Liver (tissue), 9 donors: ENCODE data around the gene RGS14. TPM values are rescaled to one million over a fixed set of nuclear protein-coding genes. Genes with fewer than 3 reads are reported as not detected.

Source experiments
- DNase-seq: peaks from one replicate; pipeline ENCODE4 v3.0.0-alpha.2; 2017; ENCODE audit warnings: low spot score
- H3K27ac ChIP-seq, 2 donors: one replicate each; pipeline ENCODE4 v1.7.0; 2013; ENCODE audit warnings: inconsistent platforms in 2 of 2, low read length in 2 of 2, control low read depth in 1 of 2, low read depth in 1 of 2, mild to moderate bottlenecking in 1 of 2
- H3K27me3 ChIP-seq, 4 donors: one replicate each; pipeline versions ENCODE4 v1.6.1 to v1.7.0; 2013; ENCODE audit warnings: low read length in 3 of 4, inconsistent platforms in 1 of 4, mild to moderate bottlenecking in 1 of 4, moderate library complexity in 1 of 4; ENCODE audit not compliant: control insufficient read depth in 4 of 4, insufficient read depth in 4 of 4
- H3K36me3 ChIP-seq, 4 donors: one replicate each; pipeline versions ENCODE4 v1.6.1 to v1.7.0; 2013; ENCODE audit warnings: low read length in 3 of 4, mild to moderate bottlenecking in 3 of 4, low read depth in 1 of 4, moderate library complexity in 1 of 4; ENCODE audit not compliant: control insufficient read depth in 4 of 4, insufficient read depth in 3 of 4
- H3K4me1 ChIP-seq, 4 donors: one replicate each; pipeline versions ENCODE4 v1.6.1 to v1.7.0; 2013; ENCODE audit warnings: low read length in 3 of 4, mild to moderate bottlenecking in 3 of 4, moderate library complexity in 1 of 4; ENCODE audit not compliant: control insufficient read depth in 4 of 4, insufficient read depth in 4 of 4
- H3K4me3 ChIP-seq, 3 donors: one replicate each; pipeline versions ENCODE4 v1.6.1 to v1.7.0; 2013; ENCODE audit warnings: low read length in 3 of 3, control low read depth in 1 of 3, low read depth in 1 of 3, mild to moderate bottlenecking in 1 of 3
- H3K9ac ChIP-seq, 2 donors: one replicate each; pipeline ENCODE4 v1.7.0; 2013; ENCODE audit warnings: low read length in 2 of 2, mild to moderate bottlenecking in 2 of 2, moderate library complexity in 2 of 2, control low read depth in 1 of 2, low read depth in 1 of 2
- H3K9me3 ChIP-seq, 4 donors: one replicate each; pipeline versions ENCODE4 v1.6.1 to v1.7.0; 2013; ENCODE audit warnings: low read length in 3 of 4; ENCODE audit not compliant: control insufficient read depth in 4 of 4
- EGR1 ChIP-seq, 2 donors: IDR thresholded peaks; 2 replicates each; pipeline ENCODE4 v1.6.1; 2016 to 2018; ENCODE audit warnings: antibody characterized with exemption in 2 of 2, low read depth in 2 of 2
- FOXA1 ChIP-seq: IDR thresholded peaks from 2 replicates; pipeline ENCODE4 v1.6.1; 2016; ENCODE audit warnings: antibody characterized with exemption
- GABPA ChIP-seq, 2 donors: IDR thresholded peaks in 1 of 2; conservative IDR thresholded peaks in 1 of 2; 2 replicates each; pipeline ENCODE4 v1.6.1; 2016; ENCODE audit warnings: antibody characterized with exemption in 2 of 2, mild to moderate bottlenecking in 1 of 2, moderate library complexity in 1 of 2
- HNF4A ChIP-seq, 2 donors: conservative IDR thresholded peaks; 2 replicates each; pipeline ENCODE4 v1.6.1; 2016; ENCODE audit warnings: antibody characterized with exemption in 2 of 2, mild to moderate bottlenecking in 2 of 2
- HNF4G ChIP-seq: IDR thresholded peaks from 2 replicates; pipeline ENCODE4 v1.6.1; 2016; ENCODE audit warnings: antibody characterized with exemption
- JUND ChIP-seq, 2 donors: IDR thresholded peaks; 2 replicates each; pipeline ENCODE4 v1.6.1; 2016; ENCODE audit warnings: antibody characterized with exemption in 2 of 2
- NR2F2 ChIP-seq: IDR thresholded peaks from 2 replicates; pipeline ENCODE4 v1.6.1; 2016; ENCODE audit warnings: antibody characterized with exemption
- RAD21 ChIP-seq, 2 donors: IDR thresholded peaks; 2 replicates each; pipeline ENCODE4 v1.6.1; 2016; ENCODE audit warnings: antibody characterized with exemption in 2 of 2, mild to moderate bottlenecking in 2 of 2
- RXRA ChIP-seq, 2 donors: IDR thresholded peaks; 2 replicates each; pipeline ENCODE4 v1.6.1; 2017 to 2018; ENCODE audit warnings: antibody characterized with exemption in 2 of 2, mild to moderate bottlenecking in 1 of 2
- SP1 ChIP-seq: IDR thresholded peaks from 2 replicates; pipeline ENCODE4 v1.6.1; 2018; ENCODE audit warnings: antibody characterized with exemption, mild to moderate bottlenecking
- YY1 ChIP-seq: IDR thresholded peaks from 2 replicates; pipeline ENCODE4 v1.6.1; 2016; ENCODE audit warnings: antibody characterized with exemption, mild to moderate bottlenecking
- WGBS: extraction: QIAGEN DNeasy Blood & Tissue Kit; methylation state at CpG from one replicate; pipeline ENCODE4 v1.1.7; 2013; 5-methylcytosine and 5-hydroxymethylcytosine counted together
- polyA plus RNA-seq, 2 donors: library from polyadenylated mRNA; stranded (reverse) in 1 of 2; unstranded in 1 of 2; fragments of 200-250 nt in 1 of 2; fragments of >200 nt in 1 of 2; fragmentation: Nextera tagmentation in 1 of 2; extraction: Ambion mirVana in 1 of 2; gene quantifications; one replicate each; pipeline versions ENCODE4 v1.2.1 to v1.2.3, GENCODE V29; 2013 to 2015
- total RNA-seq, 2 donors: library from RNA; depleted of rRNA; stranded (reverse); fragments of >200 nt; gene quantifications; one replicate each; pipeline ENCODE4 v1.2.3, GENCODE V29; 2014
- TF ChIP-seq, protein P1 (sequence below): IDR thresholded peaks from 2 replicates; pipeline ENCODE4 v1.6.1; 2016; ENCODE audit warnings: antibody characterized with exemption, mild to moderate bottlenecking
- TF ChIP-seq, protein P2 (sequence below): IDR thresholded peaks from 2 replicates; pipeline ENCODE4 v1.6.1; 2016; ENCODE audit warnings: antibody characterized with exemption
- TF ChIP-seq, protein P3 (sequence below): IDR thresholded peaks from 2 replicates; pipeline ENCODE4 v1.6.1; 2016; ENCODE audit warnings: antibody characterized with exemption
- TF ChIP-seq, protein P4 (sequence below): IDR thresholded peaks from 2 replicates; pipeline ENCODE4 v1.6.1; 2016; ENCODE audit warnings: antibody characterized with exemption
- donor health status: healthy.
- donor health status: healthy.
- donor health status: healthy.
- donor health status: healthy.
- donor health status: healthy.

The RGS14 gene
- total and polyA plus RNA-seq, 4 donors = 10.2 to 53.8 (median 33.3) TPM

DNA sequence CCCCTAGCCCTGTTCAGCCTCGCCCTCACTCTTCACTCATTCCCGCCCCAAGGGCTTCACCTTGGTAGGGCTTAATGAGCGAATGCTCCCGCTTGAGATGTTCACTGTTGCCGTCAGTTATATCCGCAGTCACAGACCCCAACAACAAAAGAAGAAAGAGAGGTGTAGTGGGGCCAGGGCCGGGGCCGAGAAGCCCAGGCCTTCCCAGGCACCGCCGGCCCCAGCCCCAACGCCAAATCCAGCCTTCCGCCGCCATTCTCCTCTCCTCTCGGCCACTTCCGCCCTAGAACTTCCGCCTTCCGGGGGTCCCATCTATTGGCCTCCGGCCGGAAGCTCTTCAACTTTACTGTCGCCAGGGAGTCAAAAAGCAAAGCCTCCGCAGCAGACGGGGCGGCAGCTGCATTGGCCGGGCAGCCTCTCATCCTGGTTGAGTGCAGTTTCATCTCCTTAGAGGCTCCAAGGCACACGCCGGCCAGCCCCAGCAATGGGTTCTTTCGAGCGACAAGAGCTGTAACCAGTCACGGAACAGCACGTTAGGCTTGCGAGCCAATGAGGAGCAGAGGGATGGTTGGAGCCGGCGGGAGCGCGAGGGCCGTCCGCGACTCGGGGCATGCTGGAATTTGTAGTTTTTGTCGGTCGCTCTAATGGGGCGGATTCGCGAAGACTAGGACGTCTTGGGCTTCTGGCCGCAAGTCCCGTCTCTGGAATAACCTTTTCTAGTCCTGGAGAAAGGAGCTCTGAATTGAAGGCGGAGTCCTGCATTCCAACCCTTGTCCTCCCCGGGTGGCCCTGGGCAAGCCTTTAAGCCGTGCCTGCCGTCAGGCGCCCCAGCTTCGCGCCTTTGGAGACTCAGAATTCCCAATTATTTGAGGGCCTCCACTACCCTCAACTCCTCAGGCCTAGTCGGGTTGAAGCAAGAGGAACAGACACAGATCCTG, 6.1 kb upstream of the RGS14 start, which contains the start of gene LMAN2 (continued):
- TF ChIP-seq, protein P1, sequence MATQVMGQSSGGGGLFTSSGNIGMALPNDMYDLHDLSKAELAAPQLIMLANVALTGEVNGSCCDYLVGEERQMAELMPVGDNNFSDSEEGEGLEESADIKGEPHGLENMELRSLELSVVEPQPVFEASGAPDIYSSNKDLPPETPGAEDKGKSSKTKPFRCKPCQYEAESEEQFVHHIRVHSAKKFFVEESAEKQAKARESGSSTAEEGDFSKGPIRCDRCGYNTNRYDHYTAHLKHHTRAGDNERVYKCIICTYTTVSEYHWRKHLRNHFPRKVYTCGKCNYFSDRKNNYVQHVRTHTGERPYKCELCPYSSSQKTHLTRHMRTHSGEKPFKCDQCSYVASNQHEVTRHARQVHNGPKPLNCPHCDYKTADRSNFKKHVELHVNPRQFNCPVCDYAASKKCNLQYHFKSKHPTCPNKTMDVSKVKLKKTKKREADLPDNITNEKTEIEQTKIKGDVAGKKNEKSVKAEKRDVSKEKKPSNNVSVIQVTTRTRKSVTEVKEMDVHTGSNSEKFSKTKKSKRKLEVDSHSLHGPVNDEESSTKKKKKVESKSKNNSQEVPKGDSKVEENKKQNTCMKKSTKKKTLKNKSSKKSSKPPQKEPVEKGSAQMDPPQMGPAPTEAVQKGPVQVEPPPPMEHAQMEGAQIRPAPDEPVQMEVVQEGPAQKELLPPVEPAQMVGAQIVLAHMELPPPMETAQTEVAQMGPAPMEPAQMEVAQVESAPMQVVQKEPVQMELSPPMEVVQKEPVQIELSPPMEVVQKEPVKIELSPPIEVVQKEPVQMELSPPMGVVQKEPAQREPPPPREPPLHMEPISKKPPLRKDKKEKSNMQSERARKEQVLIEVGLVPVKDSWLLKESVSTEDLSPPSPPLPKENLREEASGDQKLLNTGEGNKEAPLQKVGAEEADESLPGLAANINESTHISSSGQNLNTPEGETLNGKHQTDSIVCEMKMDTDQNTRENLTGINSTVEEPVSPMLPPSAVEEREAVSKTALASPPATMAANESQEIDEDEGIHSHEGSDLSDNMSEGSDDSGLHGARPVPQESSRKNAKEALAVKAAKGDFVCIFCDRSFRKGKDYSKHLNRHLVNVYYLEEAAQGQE = no peak
- TF ChIP-seq SP1 (peak; percentile 95), EGR1 (IDR thresholded peaks at IDR 0.05; ENCODE audit: low read depth in 2 of 2) (no peak), YY1 (peak; percentile 98), HNF4G (no peak)
- TF ChIP-seq, protein P2, sequence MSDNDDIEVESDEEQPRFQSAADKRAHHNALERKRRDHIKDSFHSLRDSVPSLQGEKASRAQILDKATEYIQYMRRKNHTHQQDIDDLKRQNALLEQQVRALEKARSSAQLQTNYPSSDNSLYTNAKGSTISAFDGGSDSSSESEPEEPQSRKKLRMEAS = no peak

DNA sequence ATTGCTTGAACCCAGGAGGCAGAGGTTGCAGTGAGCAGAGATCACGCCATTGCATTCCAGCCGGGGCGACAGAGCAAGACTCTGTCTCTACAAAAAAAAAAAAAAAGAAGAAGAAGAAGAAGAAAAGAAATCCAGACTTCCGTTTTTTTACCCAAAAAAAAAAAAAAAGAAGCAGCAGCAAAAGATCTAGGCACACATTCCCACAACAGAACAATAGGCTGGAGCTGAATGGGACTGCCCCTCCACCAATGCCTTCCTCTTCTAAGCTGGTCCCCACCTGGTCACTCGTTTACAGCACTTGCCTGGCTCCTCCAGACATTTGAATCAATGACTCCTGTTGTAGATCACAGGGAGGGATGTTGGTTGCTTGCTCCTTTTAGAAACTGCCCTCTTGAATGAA, 4.6 kb upstream of the RGS14 start:
- no peak overlapping the region for H3K4me3 ChIP-seq
- H3K9ac ChIP-seq = no peak overlapping the region
- no peak overlapping the region for H3K27ac ChIP-seq
- H3K4me1 ChIP-seq = peaks cover 22 to 67% (median 55%) of the 10 kb centered on the region in 4 donors
- TF ChIP-seq RXRA (IDR thresholded peaks at IDR 0.05) (no peak), JUND (IDR thresholded peaks at IDR 0.05) (no peak), HNF4G (no peak), NR2F2 (no peak), RAD21 (IDR thresholded peaks at IDR 0.05) (no peak), SP1 (no peak)
- TF ChIP-seq, protein P1 = no peak
- TF ChIP-seq, protein P3, sequence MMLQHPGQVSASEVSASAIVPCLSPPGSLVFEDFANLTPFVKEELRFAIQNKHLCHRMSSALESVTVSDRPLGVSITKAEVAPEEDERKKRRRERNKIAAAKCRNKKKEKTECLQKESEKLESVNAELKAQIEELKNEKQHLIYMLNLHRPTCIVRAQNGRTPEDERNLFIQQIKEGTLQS = no peak
- no peak for DNase-seq
- WGBS = 82% methylated on average over 5 of the region's 5 CpGs
- no peaks in the 10 kb centered on the region for H3K9me3 ChIP-seq
- no peaks in the 10 kb centered on the region for H3K27me3 ChIP-seq
- peaks cover 0 to 2% (median 0%) of the 10 kb centered on the region in 4 donors for H3K36me3 ChIP-seq

DNA sequence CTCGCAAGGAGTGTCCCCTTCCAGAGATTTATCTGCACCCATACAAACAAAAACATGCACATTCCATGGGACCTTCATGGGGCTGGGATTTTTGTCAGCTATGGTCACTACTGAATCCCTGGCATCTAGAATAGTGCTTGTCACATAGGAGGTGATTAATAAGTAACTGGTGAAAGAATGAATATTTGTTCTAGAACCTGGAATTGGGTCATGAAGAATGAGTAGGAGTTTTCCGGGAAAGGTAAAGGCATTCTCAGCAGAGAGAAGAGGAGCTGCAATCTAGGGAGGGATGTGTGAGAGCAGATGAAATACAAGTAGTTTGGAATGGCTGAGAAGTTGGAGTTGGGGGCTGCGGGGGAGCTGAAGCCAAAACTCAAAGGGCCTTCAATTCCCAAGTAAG, 3.5 kb upstream of the RGS14 start:
- H3K4me3 ChIP-seq = peak overlapping the region in 2 of 3 donors; percentile 1 to 30
- no peaks in the 10 kb centered on the region for H3K9me3 ChIP-seq
- H3K9ac ChIP-seq = peak overlapping the region in 1 of 2 donors; percentile 27
- 58% methylated on average over 3 of the region's 3 CpGs for WGBS
- no peak for DNase-seq
- peaks cover 0 to 2% (median 0%) of the 10 kb centered on the region in 4 donors for H3K36me3 ChIP-seq
- H3K27ac ChIP-seq = peak overlapping the region; percentile 81 to 93
- H3K4me1 ChIP-seq = peaks cover 23 to 75% (median 60%) of the 10 kb centered on the region in 4 donors
- no peaks in the 10 kb centered on the region for H3K27me3 ChIP-seq
- TF ChIP-seq JUND (IDR thresholded peaks at IDR 0.05) (peak; percentile 26 to 61), SP1 (peak; percentile 72), RAD21 (IDR thresholded peaks at IDR 0.05) (peak in 1 of 2 donors; percentile 23), HNF4G (no peak), HNF4A (conservative IDR thresholded peaks at IDR 0.05) (peak; percentile 30 to 33), RXRA (IDR thresholded peaks at IDR 0.05) (peak; percentile 27 to 42), EGR1 (IDR thresholded peaks at IDR 0.05; ENCODE audit: low read depth in 2 of 2) (peak; percentile 82 to 89), FOXA1 (no peak), GABPA (IDR thresholded peaks at IDR 0.05 in 1 of 2, conservative IDR thresholded peaks at IDR 0.05 in 1 of 2) (peak in 1 of 2 donors; percentile 31), YY1 (peak; percentile 58)
- TF ChIP-seq, protein P2 = peak; percentile 11
- TF ChIP-seq, protein P4, sequence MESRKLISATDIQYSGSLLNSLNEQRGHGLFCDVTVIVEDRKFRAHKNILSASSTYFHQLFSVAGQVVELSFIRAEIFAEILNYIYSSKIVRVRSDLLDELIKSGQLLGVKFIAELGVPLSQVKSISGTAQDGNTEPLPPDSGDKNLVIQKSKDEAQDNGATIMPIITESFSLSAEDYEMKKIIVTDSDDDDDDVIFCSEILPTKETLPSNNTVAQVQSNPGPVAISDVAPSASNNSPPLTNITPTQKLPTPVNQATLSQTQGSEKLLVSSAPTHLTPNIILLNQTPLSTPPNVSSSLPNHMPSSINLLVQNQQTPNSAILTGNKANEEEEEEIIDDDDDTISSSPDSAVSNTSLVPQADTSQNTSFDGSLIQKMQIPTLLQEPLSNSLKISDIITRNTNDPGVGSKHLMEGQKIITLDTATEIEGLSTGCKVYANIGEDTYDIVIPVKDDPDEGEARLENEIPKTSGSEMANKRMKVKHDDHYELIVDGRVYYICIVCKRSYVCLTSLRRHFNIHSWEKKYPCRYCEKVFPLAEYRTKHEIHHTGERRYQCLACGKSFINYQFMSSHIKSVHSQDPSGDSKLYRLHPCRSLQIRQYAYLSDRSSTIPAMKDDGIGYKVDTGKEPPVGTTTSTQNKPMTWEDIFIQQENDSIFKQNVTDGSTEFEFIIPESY = no peak
- TF ChIP-seq, protein P3 = peak; percentile 17
